Gastrocnemius medialis (tissue), 4 donors: Measurements from ENCODE around the gene TBC1D22B. TPM values are rescaled to one million over a fixed set of nuclear protein-coding genes. Genes with fewer than 3 reads are reported as not detected.

ENCODE experiments used
- ATAC-seq, 2 donors: fragments of 150-250 bp; one replicate each; pipeline ENCODE4 v1.9.1; 2016
- DNase-seq, 2 donors: peaks; one replicate each; pipeline ENCODE4 v3.0.0-alpha.2; 2019
- H3K27ac ChIP-seq, 4 donors: fragments of 200-600 bp; sonication (generic); 1 replicate in 1 of 4; 2 replicates in 3 of 4; pipeline ENCODE4 v1.5.1; 2016 to 2018; ENCODE audit warnings: mild to moderate bottlenecking in 2 of 4, moderate library complexity in 1 of 4
- H3K27me3 ChIP-seq, 3 donors: fragments of 200-600 bp; sonication (generic) in 2 of 3; 1 replicate in 1 of 3; 2 replicates in 2 of 3; pipeline versions ENCODE4 v1.5.1 to v1.6.0; 2016 to 2019; ENCODE audit warnings: mild to moderate bottlenecking in 1 of 3, moderate library complexity in 1 of 3
- H3K36me3 ChIP-seq, 2 donors: fragments of 200-600 bp; sonication (generic) in 1 of 2; one replicate each; pipeline ENCODE4 v1.5.1; 2017 to 2018
- H3K4me1 ChIP-seq, 2 donors: fragments of 200-600 bp; sonication (generic) in 1 of 2; one replicate each; pipeline ENCODE4 v1.5.1; 2016 to 2017; ENCODE audit warnings: mild to moderate bottlenecking in 2 of 2
- H3K4me3 ChIP-seq, 4 donors: fragments of 200-600 bp; sonication (generic) in 3 of 4; 1 replicate in 1 of 4; 2 replicates in 3 of 4; pipeline ENCODE4 v1.5.1; 2016 to 2019; ENCODE audit warnings: mild to moderate bottlenecking in 2 of 4
- H3K9me3 ChIP-seq, 3 donors: fragments of 200-600 bp; sonication (generic) in 2 of 3; 1 replicate in 1 of 3; 2 replicates in 2 of 3; pipeline ENCODE4 v1.5.1; 2016 to 2019
- POLR2A ChIP-seq, 2 donors: fragments of 450-650 bp; IDR thresholded peaks; one replicate each; pipeline ENCODE4 v1.6.1; 2017; ENCODE audit warnings: antibody characterized with exemption in 2 of 2, mild to moderate bottlenecking in 2 of 2, moderate library complexity in 2 of 2
- in situ Hi-C, 4 donors: fragments of 200-750 bp; cut with MboI; loops; one replicate each; pipeline versions ENCODE4 v1.15.0 to v1.8.0; 2017; ENCODE audit warnings: low sequenced_read_pairs in 4 of 4
- intact Hi-C: fragments of 100-400 bp; cut with DNase I; formaldehyde crosslinking; loops from one replicate; pipeline ENCODE4 v1.15.1; 2023; ENCODE audit warnings: low total_unique reads
- total RNA-seq, 4 donors: library from RNA; depleted of rRNA; stranded (reverse); fragments of >200 nt; gene quantifications; one replicate each; pipeline versions ENCODE4 v1.1.0 to v1.2.3, GENCODE V29; 2016
- TF ChIP-seq, protein P1 (sequence below), 5 experiments: fragments of 450-650 bp in 3 of 5; fragments of 200-600 bp in 2 of 5; sonication (generic) in 2 of 5; IDR thresholded peaks in 4 of 5; conservative IDR thresholded peaks in 1 of 5; 1 replicate in 4 of 5; 2 replicates in 1 of 5; pipeline ENCODE4 v1.5.1; 2016 to 2019; ENCODE audit warnings: antibody characterized with exemption in 5 of 5, mild to moderate bottlenecking in 3 of 5, moderate library complexity in 3 of 5

The TBC1D22B gene
- total RNA-seq, 4 donors from 2014 or later: 6.3 to 12.3 (median 7.7) TPM

DNA sequence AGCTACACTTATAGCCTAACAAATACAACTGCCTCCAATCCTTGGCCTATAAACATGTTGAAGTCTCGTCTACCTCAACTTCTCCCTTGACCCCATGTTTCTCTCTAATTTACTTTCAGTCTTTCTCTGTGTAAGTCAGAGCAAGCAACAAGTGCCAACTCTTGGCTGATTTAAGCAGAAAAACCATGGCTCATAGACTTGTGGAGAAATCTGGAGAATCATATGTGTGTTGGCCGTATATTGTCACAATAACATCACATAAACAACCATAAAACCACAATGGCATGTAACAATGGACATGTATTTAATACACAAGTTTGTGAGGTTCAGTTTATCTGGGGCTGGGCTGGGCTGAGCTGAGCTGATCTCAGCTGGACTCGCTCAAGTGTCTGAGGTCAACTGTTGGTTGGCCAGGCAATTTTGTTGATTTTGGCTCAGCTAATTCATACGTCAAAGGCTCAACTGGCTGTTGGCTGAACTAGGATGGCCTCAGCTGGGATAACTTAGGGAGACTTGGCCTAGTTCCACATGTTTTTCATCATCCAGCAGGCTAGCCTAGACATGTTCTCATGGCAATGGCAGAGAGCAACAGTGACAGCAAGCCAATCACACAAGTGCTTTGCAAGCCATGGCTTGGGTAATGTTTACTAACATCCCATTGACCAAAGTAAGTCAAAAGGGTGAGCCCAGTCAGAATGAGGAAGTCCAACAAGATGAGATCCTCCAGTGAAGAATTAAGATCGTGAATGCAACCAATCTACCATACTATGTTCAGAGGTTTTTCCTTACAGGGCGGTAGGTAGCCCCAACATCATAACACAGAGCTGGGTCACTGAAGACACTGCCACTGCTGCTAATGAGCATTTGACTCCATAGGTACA lies 12.9 kb upstream of the TBC1D22B start:
- Histone ChIP-seq H3K4me3 (no peak overlapping the region), H3K27ac (peak overlapping the region; percentile 70 to 79 (median 74)), H3K36me3 (no peaks in the 10 kb centered on the region), H3K27me3 (no peaks in the 10 kb centered on the region), H3K4me1 (peaks cover 36 to 42% of the 10 kb centered on the region in 2 donors), H3K9me3 (no peaks in the 10 kb centered on the region)
- intact Hi-C loops (loop anchor here (2.0 kb wide), 1 partner anchor 38 kb away; no protein-coding TSS in a partner anchor), in situ Hi-C loops (no loop called here)
- peak; percentile 25 to 61 for TF ChIP-seq POLR2A (IDR thresholded peaks at IDR 0.05)
- TF ChIP-seq, protein P1, sequence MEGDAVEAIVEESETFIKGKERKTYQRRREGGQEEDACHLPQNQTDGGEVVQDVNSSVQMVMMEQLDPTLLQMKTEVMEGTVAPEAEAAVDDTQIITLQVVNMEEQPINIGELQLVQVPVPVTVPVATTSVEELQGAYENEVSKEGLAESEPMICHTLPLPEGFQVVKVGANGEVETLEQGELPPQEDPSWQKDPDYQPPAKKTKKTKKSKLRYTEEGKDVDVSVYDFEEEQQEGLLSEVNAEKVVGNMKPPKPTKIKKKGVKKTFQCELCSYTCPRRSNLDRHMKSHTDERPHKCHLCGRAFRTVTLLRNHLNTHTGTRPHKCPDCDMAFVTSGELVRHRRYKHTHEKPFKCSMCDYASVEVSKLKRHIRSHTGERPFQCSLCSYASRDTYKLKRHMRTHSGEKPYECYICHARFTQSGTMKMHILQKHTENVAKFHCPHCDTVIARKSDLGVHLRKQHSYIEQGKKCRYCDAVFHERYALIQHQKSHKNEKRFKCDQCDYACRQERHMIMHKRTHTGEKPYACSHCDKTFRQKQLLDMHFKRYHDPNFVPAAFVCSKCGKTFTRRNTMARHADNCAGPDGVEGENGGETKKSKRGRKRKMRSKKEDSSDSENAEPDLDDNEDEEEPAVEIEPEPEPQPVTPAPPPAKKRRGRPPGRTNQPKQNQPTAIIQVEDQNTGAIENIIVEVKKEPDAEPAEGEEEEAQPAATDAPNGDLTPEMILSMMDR (IDR thresholded peaks at IDR 0.05 in 4 of 5, conservative IDR thresholded peaks at IDR 0.05 in 1 of 5): no peak
- peak; percentile 90 to 91 for ATAC-seq
- DNase-seq: peak; percentile 73 to 92

DNA sequence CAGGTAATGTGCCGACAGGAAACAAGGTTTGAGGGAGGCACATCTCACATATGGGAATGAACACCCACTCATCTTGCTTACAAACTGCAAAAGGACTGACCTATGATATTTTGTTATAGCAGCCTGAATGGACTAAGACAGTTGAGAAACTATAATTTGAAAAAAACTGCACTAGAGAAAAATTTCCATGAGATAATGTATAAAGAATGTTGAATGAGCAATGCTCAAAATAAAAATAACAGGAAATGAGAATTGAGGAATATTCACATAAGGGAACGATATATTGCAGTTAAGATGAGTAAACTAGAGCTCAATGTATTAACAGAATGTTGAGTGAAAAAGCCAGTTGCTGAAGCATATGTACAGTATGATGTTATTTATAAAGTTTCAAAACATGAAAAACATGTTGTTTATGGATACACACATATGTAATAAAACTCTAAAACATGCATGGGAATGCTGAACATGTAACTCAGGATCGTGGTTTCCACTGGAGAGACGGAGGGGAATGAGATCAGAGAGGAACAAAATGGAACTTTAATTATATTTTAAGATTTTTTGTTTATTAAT lies 6.3 kb upstream of the TBC1D22B start:
- no peaks in the 10 kb centered on the region for H3K36me3 ChIP-seq
- no peaks in the 10 kb centered on the region for H3K9me3 ChIP-seq
- ATAC-seq: no peak
- TF ChIP-seq POLR2A (IDR thresholded peaks at IDR 0.05): no peak
- TF ChIP-seq, protein P1 (IDR thresholded peaks at IDR 0.05 in 4 of 5, conservative IDR thresholded peaks at IDR 0.05 in 1 of 5): no peak
- H3K27ac ChIP-seq: no peak overlapping the region
- DNase-seq: no peak
- in situ Hi-C loops (no loop called here), intact Hi-C loops (no loop called here)
- H3K4me3 ChIP-seq: no peak overlapping the region
- H3K4me1 ChIP-seq: no peaks in the 10 kb centered on the region
- H3K27me3 ChIP-seq: no peaks in the 10 kb centered on the region

DNA sequence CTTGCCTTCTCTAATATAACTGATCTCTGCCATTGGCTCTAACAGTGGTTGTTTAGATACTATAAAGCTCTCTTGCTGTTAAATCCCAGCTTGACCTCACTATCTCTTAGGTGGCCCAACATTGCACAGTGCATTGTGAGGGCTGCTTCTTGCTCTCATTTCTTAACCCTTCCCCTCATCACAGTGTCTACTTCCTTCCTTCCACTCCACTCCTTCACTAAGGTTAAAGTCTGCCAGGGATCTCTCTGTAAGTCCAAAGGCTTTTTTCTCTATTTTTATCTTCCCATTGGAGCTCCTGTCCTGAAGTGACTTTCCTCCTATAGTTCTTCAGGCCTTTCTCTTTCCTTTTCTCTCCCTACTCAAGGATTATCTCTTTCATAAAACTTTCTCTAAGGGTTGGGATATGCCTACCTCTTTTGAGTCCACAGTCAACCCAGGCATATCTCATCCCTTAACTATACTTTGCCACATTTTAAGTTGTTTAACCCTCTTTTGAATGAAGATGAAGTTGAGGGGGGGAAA lies 4.0 kb upstream of the TBC1D22B start:
- intact Hi-C loops (no loop called here), in situ Hi-C loops (no loop called here)
- Histone ChIP-seq H3K9me3 (no peaks in the 10 kb centered on the region), H3K36me3 (no peaks in the 10 kb centered on the region), H3K27ac (no peak overlapping the region), H3K27me3 (no peaks in the 10 kb centered on the region), H3K4me1 (peaks cover 7 to 9% of the 10 kb centered on the region in 2 donors), H3K4me3 (no peak overlapping the region)
- TF ChIP-seq POLR2A (IDR thresholded peaks at IDR 0.05): no peak
- TF ChIP-seq, protein P1 (IDR thresholded peaks at IDR 0.05 in 4 of 5, conservative IDR thresholded peaks at IDR 0.05 in 1 of 5): no peak
- DNase-seq (no peak), ATAC-seq (no peak)

DNA sequence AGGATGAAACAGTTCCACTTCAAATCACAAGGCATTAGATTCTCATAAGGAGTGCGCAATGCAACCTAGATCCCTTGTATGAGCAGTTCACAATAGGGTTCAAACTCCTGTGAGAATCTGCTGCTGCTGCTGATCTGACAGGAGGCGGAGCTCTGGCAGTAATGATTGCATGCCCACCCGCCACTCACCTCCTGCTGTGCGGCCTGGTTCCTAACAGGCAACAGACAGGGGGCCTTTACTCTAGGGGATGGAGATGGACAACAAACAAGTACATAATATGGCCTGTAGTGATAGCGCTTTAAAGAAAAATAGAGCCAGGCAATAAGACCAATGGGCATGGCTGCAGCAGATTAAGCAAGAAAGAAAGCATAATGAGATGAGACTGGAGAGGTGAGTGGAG lies 2.7 kb upstream of the TBC1D22B start:
- no peak overlapping the region for H3K27ac ChIP-seq
- no peak overlapping the region for H3K4me3 ChIP-seq
- intact Hi-C loops: no loop called here
- no peaks in the 10 kb centered on the region for H3K9me3 ChIP-seq
- ATAC-seq (no peak), DNase-seq (no peak)
- H3K36me3 ChIP-seq: no peaks in the 10 kb centered on the region
- in situ Hi-C loops: no loop called here
- H3K4me1 ChIP-seq: peaks cover 20 to 22% of the 10 kb centered on the region in 2 donors
- no peaks in the 10 kb centered on the region for H3K27me3 ChIP-seq
- TF ChIP-seq, protein P1 (IDR thresholded peaks at IDR 0.05 in 4 of 5, conservative IDR thresholded peaks at IDR 0.05 in 1 of 5): no peak
- TF ChIP-seq POLR2A (IDR thresholded peaks at IDR 0.05): no peak
